Measurements from ENCODE around the gene IGSF9B. TPM values are rescaled to one million over a fixed set of nuclear protein-coding genes. Genes with fewer than 3 reads are reported as not detected.

The IGSF9B gene
- total and polyA plus RNA-seq, 4 donors = 0.07 to 0.33 (median 0.09) TPM; not detected in 1

DNA sequence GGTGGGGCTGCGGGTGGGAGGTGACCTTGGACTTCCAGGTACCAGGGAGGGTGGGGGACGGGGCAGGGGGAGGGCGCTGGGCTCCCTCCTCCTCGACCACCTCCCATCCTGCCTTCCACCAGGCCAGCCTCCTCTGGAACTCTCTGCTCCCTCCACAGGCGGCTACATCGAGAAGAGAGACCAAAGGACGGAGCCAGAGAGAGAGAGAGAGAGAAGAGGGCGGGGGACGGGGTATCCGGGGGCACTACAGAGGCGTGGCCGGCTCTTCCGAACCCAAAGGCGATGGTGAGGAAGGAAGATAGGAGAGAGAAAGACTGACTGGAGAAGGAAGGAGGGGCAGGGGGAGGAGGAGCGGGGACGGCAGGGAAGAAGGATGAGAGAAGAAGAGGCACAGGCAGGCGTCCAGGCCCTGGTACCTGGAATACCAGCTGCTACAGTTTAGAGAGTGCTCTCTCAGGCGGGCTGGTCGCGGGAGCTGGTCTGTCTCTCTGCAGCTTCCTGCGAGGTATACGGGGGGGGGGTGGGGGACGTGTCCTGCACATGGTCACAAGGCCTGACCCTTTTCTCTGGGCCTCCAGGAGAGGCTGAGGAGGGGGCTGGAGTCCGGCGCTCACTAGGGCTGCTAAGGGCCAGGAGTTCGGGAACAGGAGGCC, 38.0 kb downstream of the IGSF9B start:
- peaks cover 0 to 2% (median 0%) of the 10 kb centered on the region in 4 donors for H3K36me3 ChIP-seq (ENCODE audit: control insufficient read depth in 4 of 4, insufficient read depth in 3 of 4, low read depth in 1 of 4, low read length in 3 of 4)
- H3K9me3 ChIP-seq (ENCODE audit: control insufficient read depth in 4 of 4, low read length in 3 of 4) = no peaks in the 10 kb centered on the region
- H3K4me3 ChIP-seq (ENCODE audit: low read depth in 1 of 3, low read length in 3 of 3) = no peak overlapping the region
- TF ChIP-seq, protein P1, sequence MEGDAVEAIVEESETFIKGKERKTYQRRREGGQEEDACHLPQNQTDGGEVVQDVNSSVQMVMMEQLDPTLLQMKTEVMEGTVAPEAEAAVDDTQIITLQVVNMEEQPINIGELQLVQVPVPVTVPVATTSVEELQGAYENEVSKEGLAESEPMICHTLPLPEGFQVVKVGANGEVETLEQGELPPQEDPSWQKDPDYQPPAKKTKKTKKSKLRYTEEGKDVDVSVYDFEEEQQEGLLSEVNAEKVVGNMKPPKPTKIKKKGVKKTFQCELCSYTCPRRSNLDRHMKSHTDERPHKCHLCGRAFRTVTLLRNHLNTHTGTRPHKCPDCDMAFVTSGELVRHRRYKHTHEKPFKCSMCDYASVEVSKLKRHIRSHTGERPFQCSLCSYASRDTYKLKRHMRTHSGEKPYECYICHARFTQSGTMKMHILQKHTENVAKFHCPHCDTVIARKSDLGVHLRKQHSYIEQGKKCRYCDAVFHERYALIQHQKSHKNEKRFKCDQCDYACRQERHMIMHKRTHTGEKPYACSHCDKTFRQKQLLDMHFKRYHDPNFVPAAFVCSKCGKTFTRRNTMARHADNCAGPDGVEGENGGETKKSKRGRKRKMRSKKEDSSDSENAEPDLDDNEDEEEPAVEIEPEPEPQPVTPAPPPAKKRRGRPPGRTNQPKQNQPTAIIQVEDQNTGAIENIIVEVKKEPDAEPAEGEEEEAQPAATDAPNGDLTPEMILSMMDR (IDR thresholded peaks at IDR 0.05; ENCODE audit: low read depth, low read length, missing input control) = no peak
- WGBS = 21% methylated on average over 26 of the region's 26 CpGs
- peaks cover 0 to 10% (median 0%) of the 10 kb centered on the region in 4 donors for H3K27me3 ChIP-seq (ENCODE audit: control insufficient read depth in 4 of 4, insufficient read depth in 4 of 4, low read length in 3 of 4)
- no peak for DNase-seq (ENCODE audit: low spot score)
- no peak overlapping the region for H3K9ac ChIP-seq (ENCODE audit: low read depth in 1 of 2, low read length in 2 of 2)
- no peak overlapping the region for H3K27ac ChIP-seq (ENCODE audit: low read depth in 1 of 2, low read length in 2 of 2)
- H3K4me1 ChIP-seq (ENCODE audit: control insufficient read depth in 4 of 4, insufficient read depth in 4 of 4, low read length in 3 of 4) = no peaks in the 10 kb centered on the region

DNA sequence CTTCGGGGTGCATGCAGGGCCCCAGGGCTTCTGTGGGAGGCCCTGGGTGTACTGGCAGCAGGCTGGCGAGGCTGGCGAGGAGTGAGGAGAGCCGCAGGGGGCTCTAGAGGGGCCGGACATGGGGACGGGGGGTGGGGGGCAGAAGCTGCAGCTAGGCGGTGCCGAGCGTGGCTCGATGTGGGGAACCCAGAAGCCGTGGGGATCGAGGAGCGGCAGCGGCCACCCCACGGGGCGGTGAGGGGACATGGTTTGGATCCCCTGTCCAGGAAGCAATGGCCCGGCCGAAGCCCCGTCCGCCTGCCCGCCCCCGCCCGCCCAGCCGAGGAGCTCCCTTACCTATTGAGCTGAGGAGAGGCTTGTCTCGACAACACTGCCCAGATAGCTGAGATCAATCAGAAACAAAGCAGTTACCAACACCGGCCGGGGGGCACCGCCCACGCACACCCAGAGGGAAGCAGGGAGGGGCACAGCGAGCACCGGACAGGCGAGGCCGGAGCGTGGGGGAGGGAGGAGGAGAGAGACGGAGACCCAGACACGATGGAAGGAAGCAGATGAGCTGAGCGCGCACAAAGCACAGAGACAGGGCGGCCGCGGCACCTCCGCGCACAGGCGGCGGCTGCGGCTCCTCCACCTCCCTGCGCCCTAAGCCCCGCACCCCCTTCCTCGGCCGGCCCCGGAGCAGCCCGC, 38.7 kb downstream of the IGSF9B start:
- Histone ChIP-seq H3K36me3 (ENCODE audit: control insufficient read depth in 4 of 4, insufficient read depth in 3 of 4, low read depth in 1 of 4, low read length in 3 of 4) (peaks cover 0 to 2% (median 0%) of the 10 kb centered on the region in 4 donors), H3K4me3 (ENCODE audit: low read depth in 1 of 3, low read length in 3 of 3) (no peak overlapping the region), H3K4me1 (ENCODE audit: control insufficient read depth in 4 of 4, insufficient read depth in 4 of 4, low read length in 3 of 4) (no peaks in the 10 kb centered on the region), H3K27ac (ENCODE audit: low read depth in 1 of 2, low read length in 2 of 2) (no peak overlapping the region), H3K9me3 (ENCODE audit: control insufficient read depth in 4 of 4, low read length in 3 of 4) (no peaks in the 10 kb centered on the region), H3K9ac (ENCODE audit: low read depth in 1 of 2, low read length in 2 of 2) (no peak overlapping the region), H3K27me3 (ENCODE audit: control insufficient read depth in 4 of 4, insufficient read depth in 4 of 4, low read length in 3 of 4) (peaks cover 0 to 10% (median 0%) of the 10 kb centered on the region in 4 donors)
- 34% methylated on average over 52 of the region's 52 CpGs for WGBS
- no peak for DNase-seq (ENCODE audit: low spot score)
- TF ChIP-seq, protein P2, sequence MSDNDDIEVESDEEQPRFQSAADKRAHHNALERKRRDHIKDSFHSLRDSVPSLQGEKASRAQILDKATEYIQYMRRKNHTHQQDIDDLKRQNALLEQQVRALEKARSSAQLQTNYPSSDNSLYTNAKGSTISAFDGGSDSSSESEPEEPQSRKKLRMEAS (IDR thresholded peaks at IDR 0.05) = no peak
- TF ChIP-seq HNF4G (IDR thresholded peaks at IDR 0.05) = no peak
- no peak for TF ChIP-seq NR2F2 (IDR thresholded peaks at IDR 0.05)
- no peak for TF ChIP-seq YY1 (IDR thresholded peaks at IDR 0.05)
- TF ChIP-seq FOXA1 (IDR thresholded peaks at IDR 0.05) = no peak
- no peak for TF ChIP-seq FOXA2 (IDR thresholded peaks at IDR 0.05)
- TF ChIP-seq JUND (IDR thresholded peaks at IDR 0.05) = no peak
- no peak for TF ChIP-seq RAD21 (IDR thresholded peaks at IDR 0.05)
- no peak for TF ChIP-seq EGR1 (IDR thresholded peaks at IDR 0.05; ENCODE audit: low read depth in 2 of 2)
- TF ChIP-seq SP1 (IDR thresholded peaks at IDR 0.05) = no peak
- TF ChIP-seq, protein P3, sequence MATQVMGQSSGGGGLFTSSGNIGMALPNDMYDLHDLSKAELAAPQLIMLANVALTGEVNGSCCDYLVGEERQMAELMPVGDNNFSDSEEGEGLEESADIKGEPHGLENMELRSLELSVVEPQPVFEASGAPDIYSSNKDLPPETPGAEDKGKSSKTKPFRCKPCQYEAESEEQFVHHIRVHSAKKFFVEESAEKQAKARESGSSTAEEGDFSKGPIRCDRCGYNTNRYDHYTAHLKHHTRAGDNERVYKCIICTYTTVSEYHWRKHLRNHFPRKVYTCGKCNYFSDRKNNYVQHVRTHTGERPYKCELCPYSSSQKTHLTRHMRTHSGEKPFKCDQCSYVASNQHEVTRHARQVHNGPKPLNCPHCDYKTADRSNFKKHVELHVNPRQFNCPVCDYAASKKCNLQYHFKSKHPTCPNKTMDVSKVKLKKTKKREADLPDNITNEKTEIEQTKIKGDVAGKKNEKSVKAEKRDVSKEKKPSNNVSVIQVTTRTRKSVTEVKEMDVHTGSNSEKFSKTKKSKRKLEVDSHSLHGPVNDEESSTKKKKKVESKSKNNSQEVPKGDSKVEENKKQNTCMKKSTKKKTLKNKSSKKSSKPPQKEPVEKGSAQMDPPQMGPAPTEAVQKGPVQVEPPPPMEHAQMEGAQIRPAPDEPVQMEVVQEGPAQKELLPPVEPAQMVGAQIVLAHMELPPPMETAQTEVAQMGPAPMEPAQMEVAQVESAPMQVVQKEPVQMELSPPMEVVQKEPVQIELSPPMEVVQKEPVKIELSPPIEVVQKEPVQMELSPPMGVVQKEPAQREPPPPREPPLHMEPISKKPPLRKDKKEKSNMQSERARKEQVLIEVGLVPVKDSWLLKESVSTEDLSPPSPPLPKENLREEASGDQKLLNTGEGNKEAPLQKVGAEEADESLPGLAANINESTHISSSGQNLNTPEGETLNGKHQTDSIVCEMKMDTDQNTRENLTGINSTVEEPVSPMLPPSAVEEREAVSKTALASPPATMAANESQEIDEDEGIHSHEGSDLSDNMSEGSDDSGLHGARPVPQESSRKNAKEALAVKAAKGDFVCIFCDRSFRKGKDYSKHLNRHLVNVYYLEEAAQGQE (IDR thresholded peaks at IDR 0.05) = no peak
- no peak for TF ChIP-seq RXRA (IDR thresholded peaks at IDR 0.05)
- TF ChIP-seq TAF1 (conservative IDR thresholded peaks at IDR 0.05) = no peak

All from liver (tissue), 9 donors.